GM12872 (cell line): ENCODE measurements around the gene ADRB2.

Experiments used
- TF ChIP-seq, protein P1 (sequence below): IDR thresholded peaks from 3 replicates; pipeline ENCODE4 v1.5.1; 2011; ENCODE audit warnings: low read depth, mild to moderate bottlenecking, low read length, moderate library complexity; ENCODE audit not compliant: insufficient read depth

ADRB2 gene

GRCh38 chr5:148864113-148864841 lies 37.9 kb downstream of the ADRB2 start:
- TF ChIP-seq, protein P1, sequence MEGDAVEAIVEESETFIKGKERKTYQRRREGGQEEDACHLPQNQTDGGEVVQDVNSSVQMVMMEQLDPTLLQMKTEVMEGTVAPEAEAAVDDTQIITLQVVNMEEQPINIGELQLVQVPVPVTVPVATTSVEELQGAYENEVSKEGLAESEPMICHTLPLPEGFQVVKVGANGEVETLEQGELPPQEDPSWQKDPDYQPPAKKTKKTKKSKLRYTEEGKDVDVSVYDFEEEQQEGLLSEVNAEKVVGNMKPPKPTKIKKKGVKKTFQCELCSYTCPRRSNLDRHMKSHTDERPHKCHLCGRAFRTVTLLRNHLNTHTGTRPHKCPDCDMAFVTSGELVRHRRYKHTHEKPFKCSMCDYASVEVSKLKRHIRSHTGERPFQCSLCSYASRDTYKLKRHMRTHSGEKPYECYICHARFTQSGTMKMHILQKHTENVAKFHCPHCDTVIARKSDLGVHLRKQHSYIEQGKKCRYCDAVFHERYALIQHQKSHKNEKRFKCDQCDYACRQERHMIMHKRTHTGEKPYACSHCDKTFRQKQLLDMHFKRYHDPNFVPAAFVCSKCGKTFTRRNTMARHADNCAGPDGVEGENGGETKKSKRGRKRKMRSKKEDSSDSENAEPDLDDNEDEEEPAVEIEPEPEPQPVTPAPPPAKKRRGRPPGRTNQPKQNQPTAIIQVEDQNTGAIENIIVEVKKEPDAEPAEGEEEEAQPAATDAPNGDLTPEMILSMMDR = no peak

GRCh38 chr5:148866024-148866423 lies 39.6 kb downstream of the ADRB2 start:
- TF ChIP-seq, protein P1 = no peak

GRCh38 chr5:148873120-148873519 lies 46.7 kb downstream of the ADRB2 start:
- TF ChIP-seq, protein P1 = no peak

DNA sequence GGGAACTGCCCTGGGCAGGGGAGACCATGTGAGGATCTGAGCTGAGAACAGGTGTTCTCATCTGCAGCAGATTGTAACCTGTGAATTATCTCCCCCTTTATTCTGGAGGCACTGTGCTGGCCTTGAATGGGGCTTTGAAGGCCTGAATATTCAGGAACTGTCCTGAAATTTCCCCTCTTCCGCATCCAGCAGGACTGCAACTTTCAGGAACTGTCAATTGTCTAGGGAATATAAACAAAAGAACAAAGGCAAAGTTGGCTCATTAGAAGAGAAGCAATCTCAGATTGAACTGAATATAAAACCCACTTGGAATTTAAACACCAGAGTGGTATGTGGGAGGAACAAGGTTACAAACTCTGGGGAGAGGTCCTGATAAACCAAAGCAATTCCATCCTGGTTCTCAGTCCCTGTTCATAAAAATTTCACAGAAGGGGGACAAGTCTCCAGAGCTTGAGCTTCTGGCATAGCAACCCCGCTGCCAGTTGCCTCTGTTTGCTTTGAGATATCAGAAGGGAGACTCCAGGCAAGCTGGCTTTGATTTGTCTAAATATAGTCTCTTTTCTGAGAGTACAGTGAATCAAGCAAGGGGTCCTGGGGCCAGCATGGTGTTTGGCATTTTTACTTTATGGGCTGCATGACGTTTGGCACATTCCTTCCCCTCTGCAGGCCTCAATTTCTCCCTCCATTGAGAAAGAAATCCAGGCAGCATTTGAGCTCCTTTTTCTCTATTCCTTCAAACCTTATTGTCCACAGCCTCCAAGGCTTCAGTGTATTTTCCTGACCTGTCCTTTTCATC lies 47.5 kb downstream of the ADRB2 start:
- TF ChIP-seq, protein P1 = no peak

- TF ChIP-seq, protein P1 = no peak
These were observed 48.9 kb downstream of the ADRB2 start for GRCh38 chr5:148875205-148875875.
